Esophagus muscularis mucosa (tissue), 4 donors: ENCODE data around the gene DNAI1. TPM values are rescaled to one million over a fixed set of nuclear protein-coding genes. Genes with fewer than 3 reads are reported as not detected.

ENCODE experiments used
- DNase-seq: peaks from one replicate; pipeline ENCODE4 v3.0.0-alpha.2; 2017; ENCODE audit errors: extremely low spot score
- H3K27ac ChIP-seq, 4 donors: fragments of 200-600 bp; sonication (generic); replicated peaks in 1 of 4; 1 replicate in 3 of 4; 2 replicates in 1 of 4; pipeline ENCODE4 v1.5.1; 2016 to 2019; ENCODE audit warnings: mild to moderate bottlenecking in 1 of 4
- H3K27me3 ChIP-seq, 4 donors: fragments of 200-600 bp; sonication (generic); one replicate each; pipeline versions ENCODE4 v1.5.1 to v1.6.0; 2016 to 2019
- H3K36me3 ChIP-seq, 4 donors: fragments of 200-600 bp; sonication (generic); one replicate each; pipeline ENCODE4 v1.5.1; 2016 to 2019
- H3K4me1 ChIP-seq, 4 donors: fragments of 200-600 bp; sonication (generic); one replicate each; pipeline ENCODE4 v1.5.1; 2016 to 2019
- H3K4me3 ChIP-seq, 4 donors: fragments of 200-600 bp; sonication (generic); 1 replicate in 2 of 4; 2 replicates in 2 of 4; pipeline ENCODE4 v1.5.1; 2016 to 2019; ENCODE audit warnings: mild to moderate bottlenecking in 4 of 4, moderate library complexity in 1 of 4
- H3K9me3 ChIP-seq, 4 donors: fragments of 200-600 bp; sonication (generic); 1 replicate in 3 of 4; 2 replicates in 1 of 4; pipeline ENCODE4 v1.5.1; 2016 to 2019
- EP300 ChIP-seq: sonication (generic); formaldehyde crosslinking; IDR thresholded peaks from one replicate; pipeline ENCODE4 v1.6.1; 2017; ENCODE audit warnings: antibody characterized with exemption
- POLR2A ChIP-seq: fragments of 450-650 bp; IDR thresholded peaks from one replicate; pipeline ENCODE4 v1.6.1; 2017; ENCODE audit warnings: antibody characterized with exemption, moderate library complexity, mild to moderate bottlenecking, low read depth
- POLR2AphosphoS5 ChIP-seq, 2 donors: sonication (generic); formaldehyde crosslinking; IDR thresholded peaks; one replicate each; pipeline ENCODE4 v1.6.1; 2017; ENCODE audit warnings: antibody characterized with exemption in 2 of 2
- WGBS: methylation state at CpG from one replicate; pipeline ENCODE4 v1.1.5; 2018; 5-methylcytosine and 5-hydroxymethylcytosine counted together
- intact Hi-C: fragments of 100-400 bp; cut with DNase I; formaldehyde crosslinking; loops from one replicate; pipeline ENCODE4 v1.15.1; 2023
- total RNA-seq, 4 donors: library from RNA; depleted of rRNA; stranded (reverse); fragments of >200 nt; gene quantifications; one replicate each; pipeline versions ENCODE4 v1.1.0 to v1.2.1, GENCODE V29; 2016
- TF ChIP-seq, protein P1 (sequence below), 3 experiments: fragments of 200-600 bp in 2 of 3; fragments of 450-650 bp in 1 of 3; sonication (generic) in 2 of 3; IDR thresholded peaks; one replicate each; pipeline ENCODE4 v1.5.1; 2017 to 2019; ENCODE audit warnings: antibody characterized with exemption in 3 of 3, mild to moderate bottlenecking in 2 of 3, moderate library complexity in 1 of 3

Gene DNAI1
- total RNA-seq, 4 donors from 2014 or later = not detected

DNA sequence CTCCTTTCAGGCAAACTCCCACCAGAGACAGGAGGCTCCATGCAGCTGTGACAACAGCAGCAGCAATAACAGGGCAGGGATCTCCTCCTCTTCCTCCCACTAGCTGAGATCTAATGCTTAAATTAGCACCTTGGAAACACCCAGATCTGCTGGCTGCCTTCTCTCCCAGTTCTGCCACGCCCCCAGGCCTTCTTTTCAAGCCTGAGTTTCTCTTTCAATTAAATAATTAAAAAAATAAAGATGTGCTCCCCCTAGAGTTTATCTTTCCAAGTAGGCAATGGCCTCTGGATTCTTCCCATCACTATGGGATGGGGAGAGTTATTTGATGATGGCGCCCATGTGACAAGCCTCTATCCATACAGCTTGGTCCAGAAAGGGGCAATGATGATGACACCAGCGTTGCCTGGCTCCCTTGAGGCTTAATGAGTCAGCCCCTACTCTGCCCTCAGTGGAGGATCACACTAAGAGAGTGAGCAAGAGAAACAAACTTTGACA lies 4.0 kb upstream of the DNAI1 start:
- Histone ChIP-seq H3K27me3 (no peaks in the 10 kb centered on the region), H3K27ac (peak overlapping the region in 1 of 4 donors; percentile 19), H3K4me1 (peaks cover 64 to 81% (median 79%) of the 10 kb centered on the region in 4 donors), H3K36me3 (no peaks in the 10 kb centered on the region), H3K9me3 (no peaks in the 10 kb centered on the region), H3K4me3 (no peak overlapping the region)
- intact Hi-C loops = loop anchor here (5.0 kb wide), 1 partner anchor 158 kb away; the partner anchor contains the start of gene RPP25L
- DNase-seq = no peak
- 67% methylated on average over 3 of the region's 3 CpGs for WGBS
- TF ChIP-seq EP300 (no peak), POLR2A (no peak), POLR2AphosphoS5 (IDR thresholded peaks at IDR 0.05) (no peak)
- TF ChIP-seq, protein P1, sequence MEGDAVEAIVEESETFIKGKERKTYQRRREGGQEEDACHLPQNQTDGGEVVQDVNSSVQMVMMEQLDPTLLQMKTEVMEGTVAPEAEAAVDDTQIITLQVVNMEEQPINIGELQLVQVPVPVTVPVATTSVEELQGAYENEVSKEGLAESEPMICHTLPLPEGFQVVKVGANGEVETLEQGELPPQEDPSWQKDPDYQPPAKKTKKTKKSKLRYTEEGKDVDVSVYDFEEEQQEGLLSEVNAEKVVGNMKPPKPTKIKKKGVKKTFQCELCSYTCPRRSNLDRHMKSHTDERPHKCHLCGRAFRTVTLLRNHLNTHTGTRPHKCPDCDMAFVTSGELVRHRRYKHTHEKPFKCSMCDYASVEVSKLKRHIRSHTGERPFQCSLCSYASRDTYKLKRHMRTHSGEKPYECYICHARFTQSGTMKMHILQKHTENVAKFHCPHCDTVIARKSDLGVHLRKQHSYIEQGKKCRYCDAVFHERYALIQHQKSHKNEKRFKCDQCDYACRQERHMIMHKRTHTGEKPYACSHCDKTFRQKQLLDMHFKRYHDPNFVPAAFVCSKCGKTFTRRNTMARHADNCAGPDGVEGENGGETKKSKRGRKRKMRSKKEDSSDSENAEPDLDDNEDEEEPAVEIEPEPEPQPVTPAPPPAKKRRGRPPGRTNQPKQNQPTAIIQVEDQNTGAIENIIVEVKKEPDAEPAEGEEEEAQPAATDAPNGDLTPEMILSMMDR (IDR thresholded peaks at IDR 0.05) = peak in 1 of 3 experiments; percentile 4

DNA sequence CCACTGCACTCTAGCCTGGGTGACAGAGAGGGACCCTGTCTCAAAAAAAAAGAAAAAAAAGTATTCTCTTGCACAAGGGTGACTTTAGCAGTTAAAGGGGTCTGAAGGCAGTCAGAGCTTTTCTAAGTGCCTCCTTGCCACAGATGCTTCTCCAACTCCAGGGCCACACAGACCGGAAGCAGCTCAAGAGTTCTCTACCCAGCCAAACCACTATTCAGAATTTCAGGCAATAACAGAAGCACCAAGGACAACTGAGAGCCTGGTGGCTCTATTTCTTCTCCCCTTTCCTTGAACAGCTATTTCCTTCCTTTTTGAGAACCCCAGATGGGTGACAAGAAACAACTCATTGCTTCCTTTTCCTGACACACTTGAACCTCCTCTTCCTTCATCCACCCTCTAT lies 2.5 kb upstream of the DNAI1 start:
- intact Hi-C loops = loop anchor here (5.0 kb wide), 1 partner anchor 156 kb away; the partner anchor contains the start of gene RPP25L
- H3K9me3 ChIP-seq = no peaks in the 10 kb centered on the region
- no peak overlapping the region for H3K4me3 ChIP-seq
- peak overlapping the region; percentile 83 to 93 (median 87) for H3K27ac ChIP-seq
- WGBS = 87% methylated on average over 1 of the region's 1 CpG
- H3K27me3 ChIP-seq = no peaks in the 10 kb centered on the region
- DNase-seq = no peak
- H3K4me1 ChIP-seq = peaks cover 49 to 70% (median 67%) of the 10 kb centered on the region in 4 donors
- TF ChIP-seq POLR2A = no peak
- TF ChIP-seq POLR2AphosphoS5 (IDR thresholded peaks at IDR 0.05) = no peak
- TF ChIP-seq EP300 = no peak
- TF ChIP-seq, protein P1 (IDR thresholded peaks at IDR 0.05) = no peak
- no peaks in the 10 kb centered on the region for H3K36me3 ChIP-seq

DNA sequence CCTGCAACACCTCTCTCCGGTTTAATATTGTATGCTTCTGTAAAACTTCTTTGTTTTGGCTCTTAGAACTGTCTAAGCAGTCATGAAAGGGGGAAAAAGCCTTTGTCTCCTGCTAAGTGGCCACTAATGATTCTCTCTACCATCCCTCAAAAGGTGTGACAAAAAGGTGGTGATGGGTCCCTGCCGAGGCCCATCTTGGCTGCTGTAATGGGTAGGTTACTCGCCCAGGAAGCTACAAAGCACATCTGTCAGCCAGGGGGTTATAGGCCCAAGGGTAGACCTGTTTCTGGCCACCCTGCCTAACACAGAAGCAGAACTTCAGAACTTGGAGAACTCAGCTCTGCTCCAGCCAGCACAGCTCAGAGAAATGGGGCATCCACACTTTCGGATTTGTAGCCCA lies 1.9 kb upstream of the DNAI1 start:
- no peak for DNase-seq
- Histone ChIP-seq H3K4me1 (peaks cover 43 to 64% (median 61%) of the 10 kb centered on the region in 4 donors), H3K9me3 (no peaks in the 10 kb centered on the region), H3K27ac (peak overlapping the region; percentile 83 to 93 (median 87)), H3K4me3 (peak overlapping the region; percentile 82 to 83 (median 82)), H3K36me3 (no peaks in the 10 kb centered on the region), H3K27me3 (no peaks in the 10 kb centered on the region)
- 37% methylated on average over 2 of the region's 4 CpGs for WGBS
- intact Hi-C loops = loop anchor here (5.0 kb wide), 1 partner anchor 156 kb away; the partner anchor contains the start of gene RPP25L
- TF ChIP-seq POLR2AphosphoS5 (IDR thresholded peaks at IDR 0.05) = no peak
- TF ChIP-seq EP300 = no peak
- TF ChIP-seq, protein P1 (IDR thresholded peaks at IDR 0.05) = no peak
- TF ChIP-seq POLR2A = no peak

DNA sequence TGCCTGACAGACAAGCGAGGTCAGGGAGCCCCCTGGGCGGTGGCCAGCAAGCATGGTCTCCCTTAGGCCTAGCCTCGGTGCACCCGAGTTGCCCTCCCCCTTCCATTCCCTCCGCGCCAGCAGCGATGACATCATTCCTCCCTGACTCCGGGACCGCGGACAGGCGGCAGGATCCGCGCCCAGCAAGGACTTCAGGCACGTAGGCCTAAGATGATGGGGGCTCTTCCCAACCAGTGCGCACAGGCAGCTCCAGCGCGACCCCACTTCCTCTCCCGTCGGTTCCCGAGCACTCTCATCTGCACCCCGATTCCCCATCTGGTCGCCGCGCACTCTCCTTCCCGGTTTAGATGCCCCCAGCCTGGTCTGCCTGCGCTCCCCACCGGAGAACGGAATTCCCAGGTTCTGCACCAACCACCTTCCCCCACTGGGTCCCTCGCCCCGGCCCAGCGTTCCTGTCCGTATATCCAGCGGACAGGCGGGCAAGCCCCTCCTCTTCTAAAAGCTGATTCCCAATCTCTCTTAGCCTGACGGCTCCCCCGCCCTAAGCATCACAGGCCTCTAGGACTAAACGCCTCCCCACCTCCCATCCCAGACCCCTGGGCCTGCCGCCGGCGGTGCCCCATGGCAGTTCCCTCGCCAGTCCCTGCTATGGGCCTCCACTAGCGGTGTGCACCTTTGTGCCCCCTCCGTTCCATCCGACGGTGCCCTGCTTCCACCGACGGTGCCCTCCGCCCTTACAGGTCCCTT lies 1.2 kb upstream of the DNAI1 start:
- Histone ChIP-seq H3K27ac (peak overlapping the region; percentile 83 to 93 (median 87)), H3K9me3 (no peaks in the 10 kb centered on the region), H3K4me1 (peaks cover 39 to 57% (median 54%) of the 10 kb centered on the region in 4 donors), H3K4me3 (peak overlapping the region; percentile 82 to 83 (median 82)), H3K36me3 (no peaks in the 10 kb centered on the region), H3K27me3 (no peaks in the 10 kb centered on the region)
- intact Hi-C loops = loop anchor here (5.0 kb wide), 1 partner anchor 155 kb away; the partner anchor contains the start of gene RPP25L
- TF ChIP-seq POLR2A (peak; percentile 23), EP300 (no peak), POLR2AphosphoS5 (IDR thresholded peaks at IDR 0.05) (peak; percentile 89 to 91)
- WGBS = under 1% methylated on average over 31 of the region's 48 CpGs
- DNase-seq = no peak

DNA sequence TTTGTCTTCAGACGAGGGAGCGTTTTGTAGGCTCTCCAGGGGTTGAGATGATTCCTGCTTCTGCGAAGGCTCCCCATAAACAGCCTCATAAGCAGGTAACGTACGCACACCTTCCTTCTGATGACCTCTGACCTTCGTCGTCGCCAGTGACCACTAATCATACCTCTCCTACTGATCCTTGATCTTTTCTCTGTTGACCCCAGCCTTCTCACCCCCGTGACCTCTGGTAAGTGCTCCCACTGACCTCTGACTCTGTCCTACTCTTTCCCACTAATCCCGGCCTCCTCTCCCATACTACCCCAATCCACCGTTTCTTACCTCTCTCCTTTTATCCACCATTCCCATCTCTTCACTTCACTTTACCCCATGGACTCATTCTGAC lies 345 bp downstream of the DNAI1 start:
- WGBS = 17% methylated on average over 11 of the region's 11 CpGs
- no peaks in the 10 kb centered on the region for H3K36me3 ChIP-seq
- intact Hi-C loops = loop anchor here (5.0 kb wide), 1 partner anchor 153 kb away; the partner anchor contains the start of gene RPP25L
- H3K4me1 ChIP-seq = peaks cover 34 to 49% (median 44%) of the 10 kb centered on the region in 4 donors
- no peak for DNase-seq
- no peaks in the 10 kb centered on the region for H3K27me3 ChIP-seq
- H3K27ac ChIP-seq = no peak overlapping the region
- TF ChIP-seq POLR2A (no peak), POLR2AphosphoS5 (IDR thresholded peaks at IDR 0.05) (no peak), EP300 (no peak)
- TF ChIP-seq, protein P1 (IDR thresholded peaks at IDR 0.05) = no peak
- no peaks in the 10 kb centered on the region for H3K9me3 ChIP-seq
- H3K4me3 ChIP-seq = peak overlapping the region; percentile 82 to 83 (median 82)
